Measurements from ENCODE around the gene TOPORS.

TOPORS gene

GRCh38 chr9:32574858-32575257 is 22.5 kb upstream of the TOPORS start:
- DNase-seq (ENCODE audit: low spot score) = no peak
- Histone ChIP-seq H3K4me3 (no peak overlapping the region), H3K27ac (no peak overlapping the region)
- TF ChIP-seq, protein P1, sequence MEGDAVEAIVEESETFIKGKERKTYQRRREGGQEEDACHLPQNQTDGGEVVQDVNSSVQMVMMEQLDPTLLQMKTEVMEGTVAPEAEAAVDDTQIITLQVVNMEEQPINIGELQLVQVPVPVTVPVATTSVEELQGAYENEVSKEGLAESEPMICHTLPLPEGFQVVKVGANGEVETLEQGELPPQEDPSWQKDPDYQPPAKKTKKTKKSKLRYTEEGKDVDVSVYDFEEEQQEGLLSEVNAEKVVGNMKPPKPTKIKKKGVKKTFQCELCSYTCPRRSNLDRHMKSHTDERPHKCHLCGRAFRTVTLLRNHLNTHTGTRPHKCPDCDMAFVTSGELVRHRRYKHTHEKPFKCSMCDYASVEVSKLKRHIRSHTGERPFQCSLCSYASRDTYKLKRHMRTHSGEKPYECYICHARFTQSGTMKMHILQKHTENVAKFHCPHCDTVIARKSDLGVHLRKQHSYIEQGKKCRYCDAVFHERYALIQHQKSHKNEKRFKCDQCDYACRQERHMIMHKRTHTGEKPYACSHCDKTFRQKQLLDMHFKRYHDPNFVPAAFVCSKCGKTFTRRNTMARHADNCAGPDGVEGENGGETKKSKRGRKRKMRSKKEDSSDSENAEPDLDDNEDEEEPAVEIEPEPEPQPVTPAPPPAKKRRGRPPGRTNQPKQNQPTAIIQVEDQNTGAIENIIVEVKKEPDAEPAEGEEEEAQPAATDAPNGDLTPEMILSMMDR (IDR thresholded peaks at IDR 0.05) = no peak

DNA sequence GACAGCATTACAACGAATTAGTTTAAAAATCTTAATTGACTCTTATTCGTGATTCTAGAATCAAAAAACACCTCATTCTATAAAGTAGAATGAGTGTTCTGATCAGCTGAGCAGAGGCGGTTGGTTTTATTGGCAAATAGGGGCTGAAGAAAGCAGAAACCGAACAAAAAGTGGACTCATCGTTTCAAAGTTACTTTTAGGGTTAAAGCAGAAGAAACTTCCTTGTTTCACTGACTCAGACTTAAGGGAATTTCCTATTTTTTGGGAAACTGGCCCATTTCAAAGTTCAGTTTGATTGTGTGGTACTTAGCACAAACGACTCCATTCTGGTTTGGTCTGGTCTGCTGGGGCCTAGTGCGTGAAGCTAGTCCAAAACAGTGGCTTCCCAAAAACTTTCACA is 21.4 kb upstream of the TOPORS start:
- TF ChIP-seq, protein P1 (IDR thresholded peaks at IDR 0.05) = no peak
- DNase-seq (ENCODE audit: low spot score) = no peak
- no peak overlapping the region for H3K4me3 ChIP-seq
- H3K27ac ChIP-seq = no peak overlapping the region

- peak within 1 kb of the TSS; percentile 75 to 88 for H3K27ac ChIP-seq
Observed at GRCh38 chr9:32572900-32573523, 20.6 kb upstream of the TOPORS start, which contains the start of gene NDUFB6. NDUFB6 (minus strand) TSS chr9:32573159; CDS start chr9:32573060, 99 bp downstream.

DNA sequence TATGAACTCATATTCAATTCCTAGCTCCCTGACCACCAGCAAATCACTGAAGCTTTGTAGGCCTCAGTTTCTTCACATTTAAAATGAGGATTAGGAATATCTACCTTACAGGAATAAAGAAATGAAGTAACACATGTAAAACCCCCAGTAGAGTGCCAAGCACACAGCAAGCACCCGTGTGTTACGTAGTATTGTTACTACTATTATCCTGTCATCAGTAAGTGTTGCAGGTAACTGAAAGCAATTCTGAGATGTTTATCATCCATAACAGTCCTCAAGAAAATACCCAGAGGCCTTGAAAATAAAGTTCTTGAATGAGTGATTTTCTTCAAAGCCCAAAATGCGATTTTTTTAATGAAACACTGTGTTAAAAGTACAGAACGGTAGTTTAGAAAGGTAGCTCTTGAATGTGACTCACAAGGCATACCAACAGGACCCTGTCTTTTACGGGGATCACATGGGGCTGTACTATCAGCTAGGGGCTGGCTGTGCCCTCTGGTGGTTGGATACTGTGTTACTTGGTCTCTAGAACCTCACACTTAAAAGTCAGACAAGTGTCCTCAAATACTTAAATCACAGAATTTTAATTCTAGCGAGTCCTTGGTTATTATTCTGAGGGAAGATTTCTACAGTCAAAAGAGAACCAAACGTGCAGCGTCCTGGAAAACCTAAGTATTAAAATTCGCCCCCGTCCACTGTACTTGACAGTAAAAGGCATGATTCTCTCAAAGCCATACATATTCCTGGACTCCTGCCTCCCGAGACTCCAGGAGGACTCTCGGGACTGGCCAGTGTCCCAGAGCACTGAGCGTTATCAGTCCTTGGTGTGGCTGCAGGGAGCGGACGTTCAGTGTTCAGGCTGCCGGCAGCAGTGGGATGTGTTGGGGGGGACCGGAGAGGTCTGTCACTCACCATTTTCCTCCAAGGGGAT is 19.8 kb upstream of the TOPORS start:
- H3K4me3 ChIP-seq = peak overlapping the region; percentile 92
- H3K27ac ChIP-seq = peak overlapping the region; percentile 75 to 88
- DNase-seq (ENCODE audit: low spot score) = no peak
- TF ChIP-seq, protein P1 (IDR thresholded peaks at IDR 0.05) = no peak

More at GRCh38 chr9:32572900-32573523, 20.6 kb upstream of the TOPORS start, which contains the start of gene NDUFB6:
- DNase-seq (ENCODE audit: low spot score) = peak; percentile 93
- TF ChIP-seq, protein P1 (IDR thresholded peaks at IDR 0.05) = no peak
- peak within 1 kb of the TSS; percentile 92 for H3K4me3 ChIP-seq

GRCh38 chr9:32570262-32570661 is 17.9 kb upstream of the TOPORS start:
- DNase-seq (ENCODE audit: low spot score) = no peak
- H3K27ac ChIP-seq = no peak overlapping the region
- TF ChIP-seq, protein P1 (IDR thresholded peaks at IDR 0.05) = no peak
- no peak overlapping the region for H3K4me3 ChIP-seq

GRCh38 chr9:32566770-32567169 is 14.4 kb upstream of the TOPORS start:
- DNase-seq (ENCODE audit: low spot score) = no peak
- H3K27ac ChIP-seq = no peak overlapping the region
- TF ChIP-seq, protein P1 (IDR thresholded peaks at IDR 0.05) = no peak
- H3K4me3 ChIP-seq = no peak overlapping the region

Data from coronary artery (tissue), 2 donors.